OCI-LY7 (cell line): ENCODE data around the gene ADAM33.

Experiments
- CTCF ChIP-seq: fragments of 200-600 bp; sonication (generic); conservative IDR thresholded peaks from 2 replicates; pipeline ENCODE4 v1.5.1; 2014; ENCODE audit warnings: mild to moderate bottlenecking, antibody characterized with exemption, low read length, moderate library complexity, mixed read lengths
- EZH2phosphoT487 ChIP-seq: fragments of 200-600 bp; sonication (generic); IDR thresholded peaks from 2 replicates; pipeline ENCODE4 v1.6.1; 2018; ENCODE audit warnings: low read depth, borderline replicate concordance, mild to moderate bottlenecking, mixed run types, antibody characterized with exemption, low read length, moderate library complexity, mixed read lengths

- TF ChIP-seq CTCF, result no peak
- TF ChIP-seq EZH2phosphoT487, result no peak
Measured at GRCh38 chr20:3712279-3712873, 30.6 kb upstream of the ADAM33 start, which contains the start of gene SIGLEC1.
